Activated T-helper 9 cell treated with anti-CD3 and anti-CD28 coated beads, Interleukin-2, amount 50 U/mL, for 16 hours (primary cell): ENCODE results near the gene FOXQ1.
"Not testable (repeated sequence)": the region's sequence is repeated elsewhere in the genome, so short reads cannot be mapped to it uniquely, and the experiment has no call there.

Experiments used
- DNase-seq: peaks from one replicate; pipeline ENCODE4 v3.0.0-alpha.2; 2020; ENCODE audit warnings: low read depth

The FOXQ1 gene

GRCh38 chr6:1322156-1322555 is 10.3 kb downstream of the FOXQ1 start:
- DNase-seq: no peak

GRCh38 chr6:1322696-1323219 is 10.9 kb downstream of the FOXQ1 start:
- no peak for DNase-seq

GRCh38 chr6:1324936-1325335 is 13.0 kb downstream of the FOXQ1 start:
- no peak for DNase-seq

GRCh38 chr6:1325461-1326309 is 13.8 kb downstream of the FOXQ1 start:
- no peak for DNase-seq

- no peak for DNase-seq
Measured at GRCh38 chr6:1326535-1327121, 14.7 kb downstream of the FOXQ1 start.

- no peak for DNase-seq
Measured at GRCh38 chr6:1327630-1328029, 15.7 kb downstream of the FOXQ1 start.

GRCh38 chr6:1328129-1328800 is 16.4 kb downstream of the FOXQ1 start:
- no peak for DNase-seq

- DNase-seq: no peak
Measured at GRCh38 chr6:1329708-1330107, 17.8 kb downstream of the FOXQ1 start.

GRCh38 chr6:1334684-1335083 is 22.8 kb downstream of the FOXQ1 start:
- no peak for DNase-seq

GRCh38 chr6:1335367-1336037 is 23.6 kb downstream of the FOXQ1 start:
- no peak for DNase-seq

GRCh38 chr6:1336246-1336843 is 24.4 kb downstream of the FOXQ1 start:
- no peak for DNase-seq

- no peak for DNase-seq
Measured at GRCh38 chr6:1337791-1338190, 25.9 kb downstream of the FOXQ1 start.

GRCh38 chr6:1346101-1346500 is 34.2 kb downstream of the FOXQ1 start:
- DNase-seq: no peak

GRCh38 chr6:1346558-1347091 is 34.7 kb downstream of the FOXQ1 start:
- no peak for DNase-seq

GRCh38 chr6:1347161-1347560 is 35.3 kb downstream of the FOXQ1 start:
- no peak for DNase-seq

- no peak for DNase-seq
Measured at GRCh38 chr6:1348675-1349074, 36.8 kb downstream of the FOXQ1 start.

GRCh38 chr6:1349655-1350054 is 37.8 kb downstream of the FOXQ1 start:
- DNase-seq: no peak

GRCh38 chr6:1351381-1352008 is 39.6 kb downstream of the FOXQ1 start:
- DNase-seq: no peak

GRCh38 chr6:1355068-1355467 is 43.2 kb downstream of the FOXQ1 start:
- DNase-seq: not testable (repeated sequence)

GRCh38 chr6:1361717-1362116 is 49.8 kb downstream of the FOXQ1 start:
- not testable (repeated sequence) for DNase-seq

GRCh38 chr6:1362643-1363042 is 50.7 kb downstream of the FOXQ1 start:
- DNase-seq: no peak
